Esophagus muscularis mucosa (tissue), 4 donors: ENCODE data around the gene OR4L1. TPM values are rescaled to one million over a fixed set of nuclear protein-coding genes. Genes with fewer than 3 reads are reported as not detected.

ENCODE experiments used
- DNase-seq: peaks from one replicate; pipeline ENCODE4 v3.0.0-alpha.2; 2017; ENCODE audit errors: extremely low spot score
- H3K27ac ChIP-seq, 4 donors: fragments of 200-600 bp; sonication (generic); replicated peaks in 1 of 4; 1 replicate in 3 of 4; 2 replicates in 1 of 4; pipeline ENCODE4 v1.5.1; 2016 to 2019; ENCODE audit warnings: mild to moderate bottlenecking in 1 of 4
- H3K27me3 ChIP-seq, 4 donors: fragments of 200-600 bp; sonication (generic); one replicate each; pipeline versions ENCODE4 v1.5.1 to v1.6.0; 2016 to 2019
- H3K36me3 ChIP-seq, 4 donors: fragments of 200-600 bp; sonication (generic); one replicate each; pipeline ENCODE4 v1.5.1; 2016 to 2019
- H3K4me1 ChIP-seq, 4 donors: fragments of 200-600 bp; sonication (generic); one replicate each; pipeline ENCODE4 v1.5.1; 2016 to 2019
- H3K4me3 ChIP-seq, 4 donors: fragments of 200-600 bp; sonication (generic); 1 replicate in 2 of 4; 2 replicates in 2 of 4; pipeline ENCODE4 v1.5.1; 2016 to 2019; ENCODE audit warnings: mild to moderate bottlenecking in 4 of 4, moderate library complexity in 1 of 4
- H3K9me3 ChIP-seq, 4 donors: fragments of 200-600 bp; sonication (generic); 1 replicate in 3 of 4; 2 replicates in 1 of 4; pipeline ENCODE4 v1.5.1; 2016 to 2019
- EP300 ChIP-seq: sonication (generic); formaldehyde crosslinking; IDR thresholded peaks from one replicate; pipeline ENCODE4 v1.6.1; 2017; ENCODE audit warnings: antibody characterized with exemption
- POLR2A ChIP-seq: fragments of 450-650 bp; IDR thresholded peaks from one replicate; pipeline ENCODE4 v1.6.1; 2017; ENCODE audit warnings: antibody characterized with exemption, moderate library complexity, mild to moderate bottlenecking, low read depth
- POLR2AphosphoS5 ChIP-seq, 2 donors: sonication (generic); formaldehyde crosslinking; IDR thresholded peaks; one replicate each; pipeline ENCODE4 v1.6.1; 2017; ENCODE audit warnings: antibody characterized with exemption in 2 of 2
- WGBS: methylation state at CpG from one replicate; pipeline ENCODE4 v1.1.5; 2018; 5-methylcytosine and 5-hydroxymethylcytosine counted together
- intact Hi-C: fragments of 100-400 bp; cut with DNase I; formaldehyde crosslinking; loops from one replicate; pipeline ENCODE4 v1.15.1; 2023
- small RNA-seq, 3 donors: library from RNA; depleted of rRNA; stranded (forward); fragments of <200 nt; gene quantifications; one replicate each; pipeline ENCODE3, GENCODE V24; 2016
- total RNA-seq, 4 donors: library from RNA; depleted of rRNA; stranded (reverse); fragments of >200 nt; gene quantifications; one replicate each; pipeline versions ENCODE4 v1.1.0 to v1.2.1, GENCODE V29; 2016
- TF ChIP-seq, protein P1 (sequence below), 3 experiments: fragments of 200-600 bp in 2 of 3; fragments of 450-650 bp in 1 of 3; sonication (generic) in 2 of 3; IDR thresholded peaks; one replicate each; pipeline ENCODE4 v1.5.1; 2017 to 2019; ENCODE audit warnings: antibody characterized with exemption in 3 of 3, mild to moderate bottlenecking in 2 of 3, moderate library complexity in 1 of 3

Gene OR4L1
- total RNA-seq, 4 donors from 2014 or later: not detected

DNA sequence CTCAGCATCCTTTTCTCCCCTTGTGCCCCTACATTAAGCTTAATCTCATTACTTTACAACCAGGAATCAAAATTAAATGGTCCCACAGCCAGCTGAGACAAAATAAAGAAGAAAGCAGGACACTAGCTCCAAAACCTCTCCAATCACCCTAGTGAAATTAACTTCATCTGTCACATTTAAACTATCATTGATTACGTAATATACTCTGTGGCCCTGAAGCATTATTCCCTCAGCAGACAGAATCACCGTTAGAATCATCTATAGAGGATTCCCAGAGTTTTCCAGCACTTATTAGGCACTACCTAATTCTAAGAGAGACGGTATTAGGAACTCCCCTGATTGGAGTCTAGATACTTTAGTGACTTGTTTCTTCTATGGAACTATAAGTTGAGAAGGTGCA is 50.6 kb downstream of the OR4L1 start, which contains the start of gene OR4K17:
OR4K17 (plus strand) TSS at position 302 of the 400 bp plus-strand sequence. CDS start 6,761 bp downstream, outside the sequence.
- Histone ChIP-seq H3K4me3 (no peak within 1 kb of the TSS), H3K4me1 (no peaks in the 10 kb centered on the region), H3K36me3 (no peaks in the 10 kb centered on the region), H3K9me3 (no peaks in the 10 kb centered on the region), H3K27ac (no peak within 1 kb of the TSS), H3K27me3 (no peaks in the 10 kb centered on the region)
- intact Hi-C loops: no loop called here
- WGBS: 58% methylated on average over 3 of the region's 3 CpGs
- no peak for TF ChIP-seq POLR2AphosphoS5 (IDR thresholded peaks at IDR 0.05)
- TF ChIP-seq, protein P1, sequence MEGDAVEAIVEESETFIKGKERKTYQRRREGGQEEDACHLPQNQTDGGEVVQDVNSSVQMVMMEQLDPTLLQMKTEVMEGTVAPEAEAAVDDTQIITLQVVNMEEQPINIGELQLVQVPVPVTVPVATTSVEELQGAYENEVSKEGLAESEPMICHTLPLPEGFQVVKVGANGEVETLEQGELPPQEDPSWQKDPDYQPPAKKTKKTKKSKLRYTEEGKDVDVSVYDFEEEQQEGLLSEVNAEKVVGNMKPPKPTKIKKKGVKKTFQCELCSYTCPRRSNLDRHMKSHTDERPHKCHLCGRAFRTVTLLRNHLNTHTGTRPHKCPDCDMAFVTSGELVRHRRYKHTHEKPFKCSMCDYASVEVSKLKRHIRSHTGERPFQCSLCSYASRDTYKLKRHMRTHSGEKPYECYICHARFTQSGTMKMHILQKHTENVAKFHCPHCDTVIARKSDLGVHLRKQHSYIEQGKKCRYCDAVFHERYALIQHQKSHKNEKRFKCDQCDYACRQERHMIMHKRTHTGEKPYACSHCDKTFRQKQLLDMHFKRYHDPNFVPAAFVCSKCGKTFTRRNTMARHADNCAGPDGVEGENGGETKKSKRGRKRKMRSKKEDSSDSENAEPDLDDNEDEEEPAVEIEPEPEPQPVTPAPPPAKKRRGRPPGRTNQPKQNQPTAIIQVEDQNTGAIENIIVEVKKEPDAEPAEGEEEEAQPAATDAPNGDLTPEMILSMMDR (IDR thresholded peaks at IDR 0.05): no peak
- no peak for TF ChIP-seq EP300
- TF ChIP-seq POLR2A: no peak
- DNase-seq: no peak

Small RNA genes within 50 kb of the gene (small RNA-seq; reads per million reads assigned to genes)
- 0 reads per million in 3 donors for gene RNA5SP380

Other genes starting within 250 kb of the OR4L1 start
- not detected for gene OR4K2, start 184.9 kb upstream of the OR4L1 start, total RNA-seq
- not detected for gene OR4K5, start 139.4 kb upstream of the OR4L1 start, total RNA-seq
- not detected for gene OR4K1, start 129.1 kb upstream of the OR4L1 start, total RNA-seq
- not detected for gene OR4K15, start 84.5 kb upstream of the OR4L1 start, total RNA-seq
- not detected for gene OR4Q2, start 57.9 kb upstream of the OR4L1 start, total RNA-seq
- not detected for gene OR4K14, start 40.7 kb upstream of the OR4L1 start, total RNA-seq
- not detected for gene OR4K13, start 24.0 kb upstream of the OR4L1 start, total RNA-seq
- not detected for gene OR4K17, start 50.7 kb downstream of the OR4L1 start, total RNA-seq
- gene OR4N5, start 78.8 kb downstream of the OR4L1 start, total RNA-seq: not detected
- not detected for gene OR11G2, start 130.9 kb downstream of the OR4L1 start, total RNA-seq
- gene OR11H6, start 163.7 kb downstream of the OR4L1 start, total RNA-seq: not detected
- not detected for gene OR11H7, start 168.9 kb downstream of the OR4L1 start, total RNA-seq
- not detected for gene OR11H4, start 179.2 kb downstream of the OR4L1 start, total RNA-seq
- gene TTC5, start 245.9 kb downstream of the OR4L1 start, total RNA-seq: 1 to 10 TPM; 5.5 to 8.6 (median 6.5) TPM